DOHH2 (cell line): ENCODE data around the gene INSIG1.

Source experiments
- CTCF ChIP-seq: fragments of 200-600 bp; sonication (generic); IDR thresholded peaks from one replicate; pipeline ENCODE4 v1.5.1; 2014; ENCODE audit warnings: antibody characterized with exemption, mild to moderate bottlenecking, low read depth, low read length; ENCODE audit not compliant: poor library complexity, severe bottlenecking
- EZH2phosphoT487 ChIP-seq: fragments of 200-600 bp; sonication (generic); IDR thresholded peaks from 2 replicates; pipeline ENCODE4 v1.6.1; 2017; ENCODE audit warnings: borderline replicate concordance, mild to moderate bottlenecking, antibody characterized with exemption, low read length, moderate library complexity, mixed read lengths

DNA sequence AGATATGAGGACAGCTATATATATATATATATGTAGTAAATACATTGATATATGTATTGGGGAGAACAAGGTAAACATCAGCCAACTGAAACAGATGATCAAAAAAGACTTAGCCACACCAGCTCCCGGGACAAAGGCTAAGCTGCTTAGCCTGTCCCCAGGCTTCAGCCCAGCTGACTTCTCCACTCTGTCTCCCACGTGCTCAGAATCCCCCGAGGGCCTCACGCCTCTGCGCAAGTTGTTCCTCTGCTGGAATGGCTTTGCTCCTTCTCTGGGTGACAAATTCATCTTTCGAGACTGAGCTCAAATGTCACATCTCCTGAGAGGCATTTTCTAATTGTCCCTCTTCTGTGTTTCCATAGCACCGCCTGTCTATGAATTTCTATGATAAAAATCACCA lies 8.6 kb upstream of the INSIG1 start:
- TF ChIP-seq CTCF: no peak
- no peak for TF ChIP-seq EZH2phosphoT487
